Keratinocyte (primary cell): ENCODE results near the gene NSUN4. TPM values are rescaled to one million over a fixed set of nuclear protein-coding genes. Genes with fewer than 3 reads are reported as not detected.

Experiments used
- DNase-seq: peaks from one replicate; pipeline ENCODE4 v3.0.0-alpha.2; 2011; ENCODE audit warnings: low read depth, missing footprints, low spot score
- FAIRE-seq: peaks from 2 replicates; lab custom pipeline; 2011; peaks lifted over from hg19 to GRCh38; lab: Jason Lieb, UNC
- H2AFZ ChIP-seq: 2 replicates; pipeline ENCODE4 v1.6.0; 2012; ENCODE audit warnings: low read length, control low read depth, inconsistent platforms; ENCODE audit not compliant: control insufficient read depth
- H3K27ac ChIP-seq: 2 replicates; pipeline ENCODE4 v1.5.1; 2011; ENCODE audit warnings: low read length; ENCODE audit not compliant: control insufficient read depth, insufficient read depth
- H3K27me3 ChIP-seq: 3 replicates; pipeline ENCODE4 v1.6.0; 2011; ENCODE audit warnings: low read length; ENCODE audit not compliant: control insufficient read depth, insufficient read depth; ENCODE audit errors: extremely low read depth
- H3K36me3 ChIP-seq, 2 experiments: 2 replicates in 1 of 2; 3 replicates in 1 of 2; pipeline ENCODE4 v1.5.1; 2011; ENCODE audit warnings: low read length in 2 of 2, mild to moderate bottlenecking in 1 of 2; ENCODE audit not compliant: control insufficient read depth in 2 of 2, insufficient read depth in 2 of 2; ENCODE audit errors: extremely low read depth in 1 of 2
- H3K4me1 ChIP-seq: 3 replicates; pipeline ENCODE4 v1.5.1; 2011; ENCODE audit warnings: low read length; ENCODE audit not compliant: control insufficient read depth, insufficient read depth; ENCODE audit errors: extremely low read depth
- H3K4me2 ChIP-seq: 3 replicates; pipeline ENCODE4 v1.6.0; 2011; ENCODE audit warnings: low read depth, low read length; ENCODE audit not compliant: control insufficient read depth, insufficient read depth; ENCODE audit errors: extremely low read depth
- H3K4me3 ChIP-seq, 3 experiments: fragments of 200-600 bp in 1 of 3; sonication (generic) in 1 of 3; 2 replicates in 2 of 3; 3 replicates in 1 of 3; pipeline ENCODE4 v1.5.1; 2011 to 2016; ENCODE audit warnings: low read length in 3 of 3, mild to moderate bottlenecking in 3 of 3, control low read depth in 2 of 3, inconsistent platforms in 1 of 3, low read depth in 1 of 3, mixed read lengths in 1 of 3, mixed run types in 1 of 3, moderate library complexity in 1 of 3; ENCODE audit not compliant: control insufficient read depth in 2 of 3, insufficient read depth in 2 of 3; ENCODE audit errors: extremely low read depth in 1 of 3
- H3K79me2 ChIP-seq: 2 replicates; pipeline ENCODE4 v1.6.0; 2012; ENCODE audit warnings: low read length; ENCODE audit not compliant: control insufficient read depth, insufficient read depth
- H3K9ac ChIP-seq: 3 replicates; pipeline ENCODE4 v1.6.0; 2011; ENCODE audit warnings: low read length; ENCODE audit not compliant: control insufficient read depth, insufficient read depth; ENCODE audit errors: extremely low read depth
- H3K9me1 ChIP-seq: 3 replicates; pipeline ENCODE4 v1.6.0; 2011; ENCODE audit warnings: low read length; ENCODE audit not compliant: control insufficient read depth, insufficient read depth; ENCODE audit errors: extremely low read depth
- H3K9me3 ChIP-seq: 2 replicates; pipeline ENCODE4 v1.5.1; 2012; ENCODE audit warnings: low read depth, low read length; ENCODE audit not compliant: control insufficient read depth
- H4K20me1 ChIP-seq: 3 replicates; pipeline ENCODE4 v1.6.0; 2011; ENCODE audit warnings: low read length; ENCODE audit not compliant: control insufficient read depth, insufficient read depth; ENCODE audit errors: extremely low read depth
- EZH2 ChIP-seq: IDR thresholded peaks from one replicate; pipeline ENCODE4 v1.6.1; 2012; ENCODE audit warnings: inconsistent platforms, mild to moderate bottlenecking, low read length, moderate library complexity
- dilution Hi-C: fragments of 300-500 bp; cut with MboI; formaldehyde crosslinking; loops from one replicate; pipeline ENCODE4 v1.7.0; 2020; ENCODE audit warnings: low sequenced_read_pairs; ENCODE audit not compliant: extremely low pct_ligation_motif_present
- polyA plus RNA-seq, 5 experiments: library from polyadenylated mRNA; depleted of rRNA in 3 of 5; stranded (reverse) in 3 of 5; stranded (forward) in 1 of 5; unstranded in 1 of 5; fragments of >200 nt; gene quantifications; 1 replicate in 1 of 5; 2 replicates in 3 of 5; 3 replicates in 1 of 5; pipeline versions ENCODE4 v1.2.1 to v1.2.3, GENCODE V29; 2011 to 2012; ENCODE audit warnings: missing spikeins in 2 of 5, low read depth in 1 of 5, low replicate concordance in 1 of 5
- TF ChIP-seq, protein P1 (sequence below), 3 experiments: IDR thresholded peaks in 1 of 3; conservative IDR thresholded peaks in 1 of 3; optimal IDR thresholded peaks in 1 of 3; 2 replicates in 2 of 3; 3 replicates in 1 of 3; pipeline versions ENCODE3 to v1.5.1; 2011; ENCODE audit warnings: low read length in 3 of 3, mild to moderate bottlenecking in 3 of 3, moderate library complexity in 2 of 3, control low read depth in 1 of 3, inconsistent platforms in 1 of 3; ENCODE audit not compliant: insufficient read depth in 2 of 3; ENCODE audit errors: extremely low read depth in 1 of 3

Gene NSUN4
- polyA plus RNA-seq, 1 donor (not counting 4 experiments of a cell fraction or from before 2014, with no cell fraction given) = 26.3 TPM

- no peak overlapping the region for H3K4me3 ChIP-seq
- H4K20me1 ChIP-seq = no peaks in the 10 kb centered on the region
- no peak for FAIRE-seq
- no peaks in the 10 kb centered on the region for H3K9me3 ChIP-seq
- H3K9me1 ChIP-seq = no peaks in the 10 kb centered on the region
- H3K36me3 ChIP-seq = no peaks in the 10 kb centered on the region
- dilution Hi-C loops = no loop called here
- H3K27me3 ChIP-seq = no peaks in the 10 kb centered on the region
- no peak overlapping the region for H3K4me2 ChIP-seq
- no peak for DNase-seq
- no peak overlapping the region for H3K27ac ChIP-seq
- H3K79me2 ChIP-seq = no peaks in the 10 kb centered on the region
- H3K9ac ChIP-seq = no peak overlapping the region
- TF ChIP-seq EZH2 = no peak
- TF ChIP-seq, protein P1, sequence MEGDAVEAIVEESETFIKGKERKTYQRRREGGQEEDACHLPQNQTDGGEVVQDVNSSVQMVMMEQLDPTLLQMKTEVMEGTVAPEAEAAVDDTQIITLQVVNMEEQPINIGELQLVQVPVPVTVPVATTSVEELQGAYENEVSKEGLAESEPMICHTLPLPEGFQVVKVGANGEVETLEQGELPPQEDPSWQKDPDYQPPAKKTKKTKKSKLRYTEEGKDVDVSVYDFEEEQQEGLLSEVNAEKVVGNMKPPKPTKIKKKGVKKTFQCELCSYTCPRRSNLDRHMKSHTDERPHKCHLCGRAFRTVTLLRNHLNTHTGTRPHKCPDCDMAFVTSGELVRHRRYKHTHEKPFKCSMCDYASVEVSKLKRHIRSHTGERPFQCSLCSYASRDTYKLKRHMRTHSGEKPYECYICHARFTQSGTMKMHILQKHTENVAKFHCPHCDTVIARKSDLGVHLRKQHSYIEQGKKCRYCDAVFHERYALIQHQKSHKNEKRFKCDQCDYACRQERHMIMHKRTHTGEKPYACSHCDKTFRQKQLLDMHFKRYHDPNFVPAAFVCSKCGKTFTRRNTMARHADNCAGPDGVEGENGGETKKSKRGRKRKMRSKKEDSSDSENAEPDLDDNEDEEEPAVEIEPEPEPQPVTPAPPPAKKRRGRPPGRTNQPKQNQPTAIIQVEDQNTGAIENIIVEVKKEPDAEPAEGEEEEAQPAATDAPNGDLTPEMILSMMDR (optimal IDR thresholded peaks at IDR 0.05 in 1 of 3, IDR thresholded peaks at IDR 0.05 in 1 of 3, conservative IDR thresholded peaks at IDR 0.05 in 1 of 3; ENCODE audit: extremely low read depth in 1 of 3, insufficient read depth in 2 of 3, low read length in 3 of 3) = peak in 2 of 3 experiments; percentile 20 to 37
- no peaks in the 10 kb centered on the region for H3K4me1 ChIP-seq
- no peak overlapping the region for H2AFZ ChIP-seq
These were observed 7.1 kb upstream of the NSUN4 start for GRCh38 chr1:46333300-46334029.

DNA sequence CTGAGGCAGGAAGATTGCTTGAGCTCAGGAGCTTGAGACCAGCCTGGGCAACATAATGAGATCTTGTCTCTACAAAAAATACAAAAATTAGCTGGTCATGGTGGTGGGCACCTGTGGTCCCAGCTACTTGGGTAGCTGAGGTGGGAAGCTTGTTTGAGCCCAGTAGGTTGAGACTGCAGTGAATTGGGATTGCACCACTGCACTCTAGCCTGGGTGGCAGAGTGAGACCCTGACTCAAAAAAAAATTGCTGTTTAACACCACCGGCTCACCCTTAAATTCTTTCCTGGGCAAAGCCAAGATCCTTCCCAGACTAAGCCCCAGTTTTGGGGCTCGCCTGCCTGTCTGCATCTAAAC is 6.6 kb upstream of the NSUN4 start:
- TF ChIP-seq, protein P1 (optimal IDR thresholded peaks at IDR 0.05 in 1 of 3, IDR thresholded peaks at IDR 0.05 in 1 of 3, conservative IDR thresholded peaks at IDR 0.05 in 1 of 3; ENCODE audit: extremely low read depth in 1 of 3, insufficient read depth in 2 of 3, low read length in 3 of 3) = no peak
- no peak for TF ChIP-seq EZH2
- H3K9me1 ChIP-seq = no peaks in the 10 kb centered on the region
- no peaks in the 10 kb centered on the region for H3K36me3 ChIP-seq
- H4K20me1 ChIP-seq = no peaks in the 10 kb centered on the region
- H3K9ac ChIP-seq = no peak overlapping the region
- H3K27me3 ChIP-seq = no peaks in the 10 kb centered on the region
- no peak overlapping the region for H3K27ac ChIP-seq
- no peaks in the 10 kb centered on the region for H3K79me2 ChIP-seq
- DNase-seq = no peak
- dilution Hi-C loops = no loop called here
- no peaks in the 10 kb centered on the region for H3K9me3 ChIP-seq
- no peak overlapping the region for H2AFZ ChIP-seq
- no peak overlapping the region for H3K4me2 ChIP-seq
- no peaks in the 10 kb centered on the region for H3K4me1 ChIP-seq
- H3K4me3 ChIP-seq = no peak overlapping the region
- FAIRE-seq = no peak
